Liver (tissue), 9 donors: ENCODE measurements around the gene EDEM2. TPM values are rescaled to one million over a fixed set of nuclear protein-coding genes. Genes with fewer than 3 reads are reported as not detected.
A peak's percentile ranks its signal among the peaks of the same experiment; 100 is the strongest.

Experiments used
- DNase-seq: peaks from one replicate; pipeline ENCODE4 v3.0.0-alpha.2; 2017; ENCODE audit warnings: low spot score
- H3K27ac ChIP-seq, 2 donors: one replicate each; pipeline ENCODE4 v1.7.0; 2013; ENCODE audit warnings: inconsistent platforms in 2 of 2, low read length in 2 of 2, control low read depth in 1 of 2, low read depth in 1 of 2, mild to moderate bottlenecking in 1 of 2
- H3K27me3 ChIP-seq, 4 donors: one replicate each; pipeline versions ENCODE4 v1.6.1 to v1.7.0; 2013; ENCODE audit warnings: low read length in 3 of 4, inconsistent platforms in 1 of 4, mild to moderate bottlenecking in 1 of 4, moderate library complexity in 1 of 4; ENCODE audit not compliant: control insufficient read depth in 4 of 4, insufficient read depth in 4 of 4
- H3K36me3 ChIP-seq, 4 donors: one replicate each; pipeline versions ENCODE4 v1.6.1 to v1.7.0; 2013; ENCODE audit warnings: low read length in 3 of 4, mild to moderate bottlenecking in 3 of 4, low read depth in 1 of 4, moderate library complexity in 1 of 4; ENCODE audit not compliant: control insufficient read depth in 4 of 4, insufficient read depth in 3 of 4
- H3K4me1 ChIP-seq, 4 donors: one replicate each; pipeline versions ENCODE4 v1.6.1 to v1.7.0; 2013; ENCODE audit warnings: low read length in 3 of 4, mild to moderate bottlenecking in 3 of 4, moderate library complexity in 1 of 4; ENCODE audit not compliant: control insufficient read depth in 4 of 4, insufficient read depth in 4 of 4
- H3K4me3 ChIP-seq, 3 donors: one replicate each; pipeline versions ENCODE4 v1.6.1 to v1.7.0; 2013; ENCODE audit warnings: low read length in 3 of 3, control low read depth in 1 of 3, low read depth in 1 of 3, mild to moderate bottlenecking in 1 of 3
- H3K9ac ChIP-seq, 2 donors: one replicate each; pipeline ENCODE4 v1.7.0; 2013; ENCODE audit warnings: low read length in 2 of 2, mild to moderate bottlenecking in 2 of 2, moderate library complexity in 2 of 2, control low read depth in 1 of 2, low read depth in 1 of 2
- H3K9me3 ChIP-seq, 4 donors: one replicate each; pipeline versions ENCODE4 v1.6.1 to v1.7.0; 2013; ENCODE audit warnings: low read length in 3 of 4; ENCODE audit not compliant: control insufficient read depth in 4 of 4
- EGR1 ChIP-seq, 2 donors: IDR thresholded peaks; 2 replicates each; pipeline ENCODE4 v1.6.1; 2016 to 2018; ENCODE audit warnings: antibody characterized with exemption in 2 of 2, low read depth in 2 of 2
- FOXA2 ChIP-seq: IDR thresholded peaks from 2 replicates; pipeline ENCODE4 v1.6.1; 2016; ENCODE audit warnings: antibody characterized with exemption
- GABPA ChIP-seq, 2 donors: IDR thresholded peaks in 1 of 2; conservative IDR thresholded peaks in 1 of 2; 2 replicates each; pipeline ENCODE4 v1.6.1; 2016; ENCODE audit warnings: antibody characterized with exemption in 2 of 2, mild to moderate bottlenecking in 1 of 2, moderate library complexity in 1 of 2
- HNF4A ChIP-seq, 2 donors: conservative IDR thresholded peaks; 2 replicates each; pipeline ENCODE4 v1.6.1; 2016; ENCODE audit warnings: antibody characterized with exemption in 2 of 2, mild to moderate bottlenecking in 2 of 2
- JUND ChIP-seq, 2 donors: IDR thresholded peaks; 2 replicates each; pipeline ENCODE4 v1.6.1; 2016; ENCODE audit warnings: antibody characterized with exemption in 2 of 2
- MAX ChIP-seq: IDR thresholded peaks from 2 replicates; pipeline ENCODE4 v1.6.1; 2016; ENCODE audit warnings: antibody characterized with exemption
- NR2F2 ChIP-seq: IDR thresholded peaks from 2 replicates; pipeline ENCODE4 v1.6.1; 2016; ENCODE audit warnings: antibody characterized with exemption
- RAD21 ChIP-seq, 2 donors: IDR thresholded peaks; 2 replicates each; pipeline ENCODE4 v1.6.1; 2016; ENCODE audit warnings: antibody characterized with exemption in 2 of 2, mild to moderate bottlenecking in 2 of 2
- SP1 ChIP-seq: IDR thresholded peaks from 2 replicates; pipeline ENCODE4 v1.6.1; 2018; ENCODE audit warnings: antibody characterized with exemption, mild to moderate bottlenecking
- TAF1 ChIP-seq: conservative IDR thresholded peaks from 2 replicates; pipeline ENCODE4 v1.6.1; 2016; ENCODE audit warnings: antibody characterized with exemption, mild to moderate bottlenecking
- WGBS: extraction: QIAGEN DNeasy Blood & Tissue Kit; methylation state at CpG from one replicate; pipeline ENCODE4 v1.1.7; 2013; 5-methylcytosine and 5-hydroxymethylcytosine counted together
- polyA plus RNA-seq, 2 donors: library from polyadenylated mRNA; stranded (reverse) in 1 of 2; unstranded in 1 of 2; fragments of 200-250 nt in 1 of 2; fragments of >200 nt in 1 of 2; fragmentation: Nextera tagmentation in 1 of 2; extraction: Ambion mirVana in 1 of 2; gene quantifications; one replicate each; pipeline versions ENCODE4 v1.2.1 to v1.2.3, GENCODE V29; 2013 to 2015
- total RNA-seq, 2 donors: library from RNA; depleted of rRNA; stranded (reverse); fragments of >200 nt; gene quantifications; one replicate each; pipeline ENCODE4 v1.2.3, GENCODE V29; 2014
- TF ChIP-seq, protein P1 (sequence below): fragments of 150-350 bp; IDR thresholded peaks from 2 replicates; pipeline ENCODE4 v1.5.1; 2017; ENCODE audit warnings: improper control_type of control experiment, low read depth, low read length; ENCODE audit not compliant: missing input control
- TF ChIP-seq, protein P2 (sequence below): IDR thresholded peaks from 2 replicates; pipeline ENCODE4 v1.6.1; 2016; ENCODE audit warnings: antibody characterized with exemption
- TF ChIP-seq, protein P3 (sequence below): IDR thresholded peaks from 2 replicates; pipeline ENCODE4 v1.6.1; 2016; ENCODE audit warnings: antibody characterized with exemption
- TF ChIP-seq, protein P4 (sequence below): IDR thresholded peaks from 2 replicates; pipeline ENCODE4 v1.6.1; 2016; ENCODE audit warnings: antibody characterized with exemption, mild to moderate bottlenecking
- donor health status: healthy.
- donor health status: healthy.
- donor health status: healthy.
- donor health status: healthy.
- donor health status: healthy.

EDEM2 gene
- total and polyA plus RNA-seq, 4 donors, result 15.5 to 32.5 (median 22.2) TPM

DNA sequence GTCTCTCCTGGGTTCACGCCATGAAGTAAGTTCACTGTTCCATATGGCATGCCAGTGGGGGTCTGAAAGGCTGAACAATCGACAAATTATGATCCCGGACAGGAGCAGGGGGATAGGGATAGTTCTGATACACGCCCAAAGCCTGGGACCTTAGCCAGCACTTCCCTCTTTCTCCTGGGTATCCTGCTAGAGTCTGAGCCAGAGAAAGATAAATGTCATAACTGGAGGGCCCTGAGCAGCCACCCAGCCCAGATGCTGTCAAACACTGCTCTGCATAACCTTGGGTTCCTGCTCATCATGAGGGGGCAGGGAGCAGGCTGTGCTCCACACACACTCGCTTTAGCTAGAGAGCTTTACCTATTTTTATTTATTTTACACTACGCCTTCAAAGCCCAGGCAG is 12.3 kb downstream of the EDEM2 start:
- TF ChIP-seq RAD21 (IDR thresholded peaks at IDR 0.05) (no peak), SP1 (no peak), MAX (no peak), JUND (IDR thresholded peaks at IDR 0.05) (no peak), HNF4A (conservative IDR thresholded peaks at IDR 0.05) (no peak), NR2F2 (no peak), TAF1 (no peak), FOXA2 (no peak)
- TF ChIP-seq, protein P1, sequence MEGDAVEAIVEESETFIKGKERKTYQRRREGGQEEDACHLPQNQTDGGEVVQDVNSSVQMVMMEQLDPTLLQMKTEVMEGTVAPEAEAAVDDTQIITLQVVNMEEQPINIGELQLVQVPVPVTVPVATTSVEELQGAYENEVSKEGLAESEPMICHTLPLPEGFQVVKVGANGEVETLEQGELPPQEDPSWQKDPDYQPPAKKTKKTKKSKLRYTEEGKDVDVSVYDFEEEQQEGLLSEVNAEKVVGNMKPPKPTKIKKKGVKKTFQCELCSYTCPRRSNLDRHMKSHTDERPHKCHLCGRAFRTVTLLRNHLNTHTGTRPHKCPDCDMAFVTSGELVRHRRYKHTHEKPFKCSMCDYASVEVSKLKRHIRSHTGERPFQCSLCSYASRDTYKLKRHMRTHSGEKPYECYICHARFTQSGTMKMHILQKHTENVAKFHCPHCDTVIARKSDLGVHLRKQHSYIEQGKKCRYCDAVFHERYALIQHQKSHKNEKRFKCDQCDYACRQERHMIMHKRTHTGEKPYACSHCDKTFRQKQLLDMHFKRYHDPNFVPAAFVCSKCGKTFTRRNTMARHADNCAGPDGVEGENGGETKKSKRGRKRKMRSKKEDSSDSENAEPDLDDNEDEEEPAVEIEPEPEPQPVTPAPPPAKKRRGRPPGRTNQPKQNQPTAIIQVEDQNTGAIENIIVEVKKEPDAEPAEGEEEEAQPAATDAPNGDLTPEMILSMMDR, result no peak
- TF ChIP-seq, protein P2, sequence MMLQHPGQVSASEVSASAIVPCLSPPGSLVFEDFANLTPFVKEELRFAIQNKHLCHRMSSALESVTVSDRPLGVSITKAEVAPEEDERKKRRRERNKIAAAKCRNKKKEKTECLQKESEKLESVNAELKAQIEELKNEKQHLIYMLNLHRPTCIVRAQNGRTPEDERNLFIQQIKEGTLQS, result no peak
- TF ChIP-seq, protein P3, sequence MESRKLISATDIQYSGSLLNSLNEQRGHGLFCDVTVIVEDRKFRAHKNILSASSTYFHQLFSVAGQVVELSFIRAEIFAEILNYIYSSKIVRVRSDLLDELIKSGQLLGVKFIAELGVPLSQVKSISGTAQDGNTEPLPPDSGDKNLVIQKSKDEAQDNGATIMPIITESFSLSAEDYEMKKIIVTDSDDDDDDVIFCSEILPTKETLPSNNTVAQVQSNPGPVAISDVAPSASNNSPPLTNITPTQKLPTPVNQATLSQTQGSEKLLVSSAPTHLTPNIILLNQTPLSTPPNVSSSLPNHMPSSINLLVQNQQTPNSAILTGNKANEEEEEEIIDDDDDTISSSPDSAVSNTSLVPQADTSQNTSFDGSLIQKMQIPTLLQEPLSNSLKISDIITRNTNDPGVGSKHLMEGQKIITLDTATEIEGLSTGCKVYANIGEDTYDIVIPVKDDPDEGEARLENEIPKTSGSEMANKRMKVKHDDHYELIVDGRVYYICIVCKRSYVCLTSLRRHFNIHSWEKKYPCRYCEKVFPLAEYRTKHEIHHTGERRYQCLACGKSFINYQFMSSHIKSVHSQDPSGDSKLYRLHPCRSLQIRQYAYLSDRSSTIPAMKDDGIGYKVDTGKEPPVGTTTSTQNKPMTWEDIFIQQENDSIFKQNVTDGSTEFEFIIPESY, result no peak
- TF ChIP-seq, protein P4, sequence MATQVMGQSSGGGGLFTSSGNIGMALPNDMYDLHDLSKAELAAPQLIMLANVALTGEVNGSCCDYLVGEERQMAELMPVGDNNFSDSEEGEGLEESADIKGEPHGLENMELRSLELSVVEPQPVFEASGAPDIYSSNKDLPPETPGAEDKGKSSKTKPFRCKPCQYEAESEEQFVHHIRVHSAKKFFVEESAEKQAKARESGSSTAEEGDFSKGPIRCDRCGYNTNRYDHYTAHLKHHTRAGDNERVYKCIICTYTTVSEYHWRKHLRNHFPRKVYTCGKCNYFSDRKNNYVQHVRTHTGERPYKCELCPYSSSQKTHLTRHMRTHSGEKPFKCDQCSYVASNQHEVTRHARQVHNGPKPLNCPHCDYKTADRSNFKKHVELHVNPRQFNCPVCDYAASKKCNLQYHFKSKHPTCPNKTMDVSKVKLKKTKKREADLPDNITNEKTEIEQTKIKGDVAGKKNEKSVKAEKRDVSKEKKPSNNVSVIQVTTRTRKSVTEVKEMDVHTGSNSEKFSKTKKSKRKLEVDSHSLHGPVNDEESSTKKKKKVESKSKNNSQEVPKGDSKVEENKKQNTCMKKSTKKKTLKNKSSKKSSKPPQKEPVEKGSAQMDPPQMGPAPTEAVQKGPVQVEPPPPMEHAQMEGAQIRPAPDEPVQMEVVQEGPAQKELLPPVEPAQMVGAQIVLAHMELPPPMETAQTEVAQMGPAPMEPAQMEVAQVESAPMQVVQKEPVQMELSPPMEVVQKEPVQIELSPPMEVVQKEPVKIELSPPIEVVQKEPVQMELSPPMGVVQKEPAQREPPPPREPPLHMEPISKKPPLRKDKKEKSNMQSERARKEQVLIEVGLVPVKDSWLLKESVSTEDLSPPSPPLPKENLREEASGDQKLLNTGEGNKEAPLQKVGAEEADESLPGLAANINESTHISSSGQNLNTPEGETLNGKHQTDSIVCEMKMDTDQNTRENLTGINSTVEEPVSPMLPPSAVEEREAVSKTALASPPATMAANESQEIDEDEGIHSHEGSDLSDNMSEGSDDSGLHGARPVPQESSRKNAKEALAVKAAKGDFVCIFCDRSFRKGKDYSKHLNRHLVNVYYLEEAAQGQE, result no peak
- Histone ChIP-seq H3K27ac (peak overlapping the region; percentile 41 to 44), H3K9me3 (no peaks in the 10 kb centered on the region), H3K36me3 (peaks cover 5 to 74% (median 63%) of the 10 kb centered on the region in 4 donors), H3K9ac (no peak overlapping the region), H3K27me3 (no peaks in the 10 kb centered on the region), H3K4me1 (peaks cover 0 to 6% (median 2%) of the 10 kb centered on the region in 4 donors), H3K4me3 (no peak overlapping the region)
- no peak for DNase-seq
- WGBS, result 86% methylated on average over 6 of the region's 6 CpGs

GRCh38 chr20:35134472-35134871 is 12.7 kb downstream of the EDEM2 start:
- peaks cover 0 to 6% (median 2%) of the 10 kb centered on the region in 4 donors for H3K4me1 ChIP-seq
- no peak overlapping the region for H3K4me3 ChIP-seq
- peak overlapping the region; percentile 41 to 44 for H3K27ac ChIP-seq
- DNase-seq, result no peak
- no peaks in the 10 kb centered on the region for H3K9me3 ChIP-seq
- 80% methylated on average over 9 of the region's 9 CpGs for WGBS
- H3K36me3 ChIP-seq, result peaks cover 5 to 73% (median 67%) of the 10 kb centered on the region in 4 donors
- H3K27me3 ChIP-seq, result no peaks in the 10 kb centered on the region
- H3K9ac ChIP-seq, result no peak overlapping the region
- no peak for TF ChIP-seq EGR1 (IDR thresholded peaks at IDR 0.05; ENCODE audit: low read depth in 2 of 2)
- TF ChIP-seq, protein P1, result no peak
- TF ChIP-seq GABPA (IDR thresholded peaks at IDR 0.05 in 1 of 2, conservative IDR thresholded peaks at IDR 0.05 in 1 of 2), result no peak
- TF ChIP-seq JUND (IDR thresholded peaks at IDR 0.05), result no peak
- TF ChIP-seq MAX, result no peak
- TF ChIP-seq, protein P4, result no peak
- TF ChIP-seq FOXA2, result no peak
- TF ChIP-seq, protein P2, result no peak
- TF ChIP-seq TAF1, result no peak
